H9 (cell line): Measurements from ENCODE around the gene YLPM1. TPM values are rescaled to one million over a fixed set of nuclear protein-coding genes. Genes with fewer than 3 reads are reported as not detected.
A peak's percentile ranks its signal among the peaks of the same experiment; 100 is the strongest.

Experiments
- DNase-seq: peaks from one replicate; pipeline ENCODE4 v3.0.0-alpha.2; 2017
- H2AFZ ChIP-seq: one replicate; pipeline ENCODE4 v1.6.1; 2013; ENCODE audit warnings: mild to moderate bottlenecking, low read length, control low read depth, moderate library complexity
- H2AK5ac ChIP-seq: 2 replicates; pipeline ENCODE4 v1.6.1; 2013; ENCODE audit warnings: low read length, control low read depth, mixed read lengths; ENCODE audit not compliant: insufficient read length
- H2BK120ac ChIP-seq: one replicate; pipeline ENCODE4 v1.6.1; 2013; ENCODE audit warnings: low read depth, mild to moderate bottlenecking, low read length, control low read depth, inconsistent platforms; ENCODE audit not compliant: poor library complexity, severe bottlenecking
- H2BK12ac ChIP-seq: 2 replicates; pipeline ENCODE4 v1.6.1; 2013; ENCODE audit warnings: low read length, control low read depth, mixed read lengths, low read depth; ENCODE audit not compliant: insufficient read length
- H2BK15ac ChIP-seq: 2 replicates; pipeline ENCODE4 v1.6.1; 2013; ENCODE audit warnings: low read depth, low read length, control low read depth
- H2BK20ac ChIP-seq: one replicate; pipeline ENCODE4 v1.6.1; 2013; ENCODE audit warnings: low read depth, mild to moderate bottlenecking, low read length, control low read depth, inconsistent platforms; ENCODE audit not compliant: poor library complexity, severe bottlenecking
- H2BK5ac ChIP-seq: 2 replicates; pipeline ENCODE4 v1.6.1; 2013; ENCODE audit warnings: low read length, control low read depth, mixed read lengths; ENCODE audit not compliant: insufficient read length
- H3K14ac ChIP-seq: 2 replicates; pipeline ENCODE4 v1.6.1; 2013; ENCODE audit warnings: low read length, control low read depth; ENCODE audit not compliant: insufficient read depth
- H3K18ac ChIP-seq: 2 replicates; pipeline ENCODE4 v1.6.1; 2013; ENCODE audit warnings: low read depth, mild to moderate bottlenecking, mixed read lengths, low read length, control low read depth; ENCODE audit not compliant: insufficient read length
- H3K23ac ChIP-seq: 2 replicates; pipeline ENCODE4 v1.6.1; 2013; ENCODE audit warnings: low read length, control low read depth, mixed read lengths, low read depth; ENCODE audit not compliant: insufficient read length
- H3K23me2 ChIP-seq: 2 replicates; pipeline ENCODE4 v1.6.1; 2013; ENCODE audit warnings: low read depth, mild to moderate bottlenecking, mixed read lengths, low read length, control low read depth; ENCODE audit not compliant: insufficient read length, poor library complexity, severe bottlenecking
- H3K27ac ChIP-seq: 2 replicates; pipeline ENCODE4 v1.5.1; 2013; ENCODE audit warnings: low read length, control low read depth, mixed read lengths, low read depth; ENCODE audit not compliant: insufficient read length
- H3K27me3 ChIP-seq: 2 replicates; pipeline ENCODE4 v1.6.1; 2013; ENCODE audit warnings: low read length, control low read depth, inconsistent platforms; ENCODE audit not compliant: insufficient read depth
- H3K4ac ChIP-seq: 2 replicates; pipeline ENCODE4 v1.6.1; 2013; ENCODE audit warnings: low read depth, mild to moderate bottlenecking, control low read depth, inconsistent platforms, low read length, moderate library complexity
- H3K4me1 ChIP-seq: 2 replicates; pipeline ENCODE4 v1.6.1; 2013; ENCODE audit warnings: low read length, control low read depth, inconsistent platforms; ENCODE audit not compliant: insufficient read depth
- H3K4me2 ChIP-seq: 2 replicates; pipeline ENCODE4 v1.6.1; 2013; ENCODE audit warnings: low read length, control low read depth, mixed read lengths; ENCODE audit not compliant: insufficient read length, insufficient read depth
- H3K56ac ChIP-seq: 2 replicates; pipeline ENCODE4 v1.6.1; 2013; ENCODE audit warnings: low read depth, mild to moderate bottlenecking, mixed read lengths, low read length, control low read depth; ENCODE audit not compliant: insufficient read length
- H3K79me1 ChIP-seq: 2 replicates; pipeline ENCODE4 v1.6.1; 2013; ENCODE audit warnings: low read depth, mild to moderate bottlenecking, moderate library complexity, low read length, control low read depth, inconsistent platforms; ENCODE audit not compliant: insufficient read depth, poor library complexity, severe bottlenecking
- H3K79me2 ChIP-seq: 2 replicates; pipeline ENCODE4 v1.6.1; 2013; ENCODE audit warnings: low read length, control low read depth, inconsistent platforms; ENCODE audit not compliant: insufficient read depth
- H3K9ac ChIP-seq: 2 replicates; pipeline ENCODE4 v1.6.1; 2013; ENCODE audit warnings: low read length, control low read depth, mixed read lengths; ENCODE audit not compliant: insufficient read length; ENCODE audit errors: extremely low read depth
- H3K9me3 ChIP-seq: one replicate; pipeline ENCODE4 v1.6.1; 2013; ENCODE audit warnings: low read depth, low read length, inconsistent platforms; ENCODE audit not compliant: control insufficient read depth
- H3T11ph ChIP-seq: one replicate; pipeline ENCODE4 v1.6.1; 2013; ENCODE audit warnings: mild to moderate bottlenecking, low read length, control low read depth, inconsistent platforms
- H4K20me1 ChIP-seq: one replicate; pipeline ENCODE4 v1.6.1; 2013; ENCODE audit not compliant: control insufficient read depth, insufficient read length, insufficient read depth
- H4K5ac ChIP-seq: 2 replicates; pipeline ENCODE4 v1.6.1; 2013; ENCODE audit warnings: low read depth, mild to moderate bottlenecking, mixed read lengths, low read length, control low read depth; ENCODE audit not compliant: insufficient read length
- H4K8ac ChIP-seq: replicated peaks from 2 replicates; pipeline ENCODE4 v1.6.1; 2013; ENCODE audit warnings: low read length, control low read depth, mixed read lengths, low read depth; ENCODE audit not compliant: insufficient read length
- H4K91ac ChIP-seq: 2 replicates; pipeline ENCODE4 v1.6.1; 2013; ENCODE audit warnings: low read depth, mild to moderate bottlenecking, moderate library complexity, mixed read lengths, low read length, control low read depth; ENCODE audit not compliant: insufficient read length
- H3K27ac Mint-ChIP-seq, 3 experiments: 2 replicates in 2 of 3; 3 replicates in 1 of 3; pipeline ENCODE4 v1.8.0; 2020 to 2021; ENCODE audit warnings: mixed read lengths in 3 of 3, mild to moderate bottlenecking in 1 of 3, moderate library complexity in 1 of 3
- H3K27me3 Mint-ChIP-seq: 2 replicates; pipeline ENCODE4 v1.8.0; 2021; ENCODE audit warnings: low read depth, mild to moderate bottlenecking, moderate library complexity, mixed read lengths
- H3K36me3 Mint-ChIP-seq, 3 experiments: 2 replicates in 2 of 3; 3 replicates in 1 of 3; pipeline ENCODE4 v1.8.0; 2020 to 2021; ENCODE audit warnings: low read depth in 3 of 3, mixed read lengths in 3 of 3; ENCODE audit not compliant: insufficient read depth in 1 of 3
- H3K4me1 Mint-ChIP-seq, 2 experiments: 2 replicates each; pipeline ENCODE4 v1.8.0; 2020; ENCODE audit warnings: mixed read lengths in 2 of 2
- H3K4me3 Mint-ChIP-seq, 2 experiments: 2 replicates in 1 of 2; 3 replicates in 1 of 2; pipeline ENCODE4 v1.8.0; 2020 to 2021; ENCODE audit warnings: mild to moderate bottlenecking in 2 of 2, mixed read lengths in 2 of 2, moderate library complexity in 1 of 2
- H3K9me3 Mint-ChIP-seq, 2 experiments: 2 replicates in 1 of 2; 3 replicates in 1 of 2; pipeline ENCODE4 v1.8.0; 2020; ENCODE audit warnings: mild to moderate bottlenecking in 2 of 2, mixed read lengths in 2 of 2, moderate library complexity in 1 of 2
- CTCF ChIP-seq: fragments of 200-600 bp; sonication (generic); conservative IDR thresholded peaks from 3 replicates; pipeline ENCODE4 v1.8.0; 2021; ENCODE audit warnings: antibody characterized with exemption, mild to moderate bottlenecking
- WGBS: extraction: QIAGEN DNeasy Blood & Tissue Kit; methylation state at CpG from one replicate; pipeline ENCODE4 v1.1.7; 2013; ENCODE audit warnings: missing lambda C conversion rate, low lambda C conversion rate, mixed read lengths; ENCODE audit not compliant: insufficient read length; ENCODE audit errors: extremely low coverage; 5-methylcytosine and 5-hydroxymethylcytosine counted together
- total RNA-seq: library from RNA; stranded (reverse); gene quantifications from 2 replicates; pipeline ENCODE4 v1.2.1, GENCODE V29; 2021

YLPM1 gene
- total RNA-seq, 1 experiment from 2014 or later = 82.2 TPM

GRCh38 chr14:74713395-74713735 is 49.8 kb upstream of the YLPM1 start:
- Mint-ChIP-seq H3K27ac (peak overlapping the region; percentile 97 to 99 (median 98)), H3K27me3 (no peaks in the 10 kb centered on the region), H3K4me1 (peaks cover 12 to 19% of the 10 kb centered on the region in 2 experiments), H3K4me3 (peak overlapping the region; percentile 98), H3K9me3 (no peaks in the 10 kb centered on the region), H3K36me3 (peaks cover 7 to 24% (median 21%) of the 10 kb centered on the region in 3 experiments; a peak in 6 of 7 replicates)
- Histone ChIP-seq H3K27ac (no peak overlapping the region), H3K14ac (no peak overlapping the region), H2AK5ac (no peak overlapping the region), H4K91ac (no peak overlapping the region), H3T11ph (no peak overlapping the region), H3K23me2 (no peaks in the 10 kb centered on the region), H4K5ac (no peak overlapping the region), H3K56ac (no peak overlapping the region), H3K27me3 (no peaks in the 10 kb centered on the region), H2BK12ac (no peak overlapping the region), H3K9ac (peak overlapping the region; percentile 86), H2AFZ (no peak overlapping the region), H3K79me1 (no peaks in the 10 kb centered on the region), H4K8ac (no peak overlapping the region), H3K18ac (no peak overlapping the region), H3K4ac (no peak overlapping the region), H2BK5ac (no peak overlapping the region), H3K4me2 (peak overlapping the region; percentile 100), H4K20me1 (no peaks in the 10 kb centered on the region), H3K79me2 (peaks cover 20% of the 10 kb centered on the region), H2BK15ac (no peak overlapping the region), H3K9me3 (no peaks in the 10 kb centered on the region), H3K4me1 (no peaks in the 10 kb centered on the region), H2BK120ac (no peak overlapping the region), H3K23ac (no peak overlapping the region), H2BK20ac (no peak overlapping the region)
- no peak for TF ChIP-seq CTCF
- no CpG with 5 or more reads among the region's 6 CpGs for WGBS
- DNase-seq = no peak
